Peyer's patch (tissue), 4 donors: ENCODE data around the gene COL23A1. TPM values are rescaled to one million over a fixed set of nuclear protein-coding genes. Genes with fewer than 3 reads are reported as not detected.
A peak's percentile ranks its signal among the peaks of the same experiment; 100 is the strongest.

Experiments used
- DNase-seq, 3 donors: peaks; one replicate each; pipeline ENCODE4 v3.0.0-alpha.2; 2017 to 2019
- H3K27ac ChIP-seq, 4 donors: fragments of 200-600 bp; sonication (generic); one replicate each; pipeline ENCODE4 v1.5.1; 2016 to 2019
- H3K27me3 ChIP-seq, 2 donors: fragments of 200-600 bp; sonication (generic); one replicate each; pipeline ENCODE4 v1.5.1; 2019
- H3K36me3 ChIP-seq, 3 donors: fragments of 200-600 bp; sonication (generic); one replicate each; pipeline ENCODE4 v1.5.1; 2016 to 2019
- H3K4me1 ChIP-seq, 4 donors: fragments of 200-600 bp; sonication (generic); one replicate each; pipeline ENCODE4 v1.5.1; 2016 to 2019
- H3K4me3 ChIP-seq, 4 donors: fragments of 200-600 bp; sonication (generic); 1 replicate in 3 of 4; 2 replicates in 1 of 4; pipeline ENCODE4 v1.5.1; 2016 to 2019; ENCODE audit warnings: mild to moderate bottlenecking in 1 of 4
- H3K9me3 ChIP-seq, 4 donors: fragments of 200-600 bp; sonication (generic); one replicate each; pipeline ENCODE4 v1.5.1; 2016 to 2019; ENCODE audit warnings: mild to moderate bottlenecking in 1 of 4
- POLR2A ChIP-seq, 2 donors: fragments of 450-650 bp; IDR thresholded peaks; one replicate each; pipeline ENCODE4 v1.5.1; 2017; ENCODE audit warnings: antibody characterized with exemption in 2 of 2, mild to moderate bottlenecking in 2 of 2, moderate library complexity in 2 of 2
- total RNA-seq, 4 donors: library from RNA; depleted of rRNA; stranded (reverse); fragments of >200 nt; gene quantifications; one replicate each; pipeline ENCODE4 v1.1.0, GENCODE V29; 2016
- TF ChIP-seq, protein P1 (sequence below), 6 experiments: fragments of 450-650 bp in 4 of 6; fragments of 200-600 bp in 2 of 6; sonication (generic) in 1 of 6; IDR thresholded peaks; one replicate each; pipeline ENCODE4 v1.5.1; 2017 to 2019; ENCODE audit warnings: antibody characterized with exemption in 6 of 6, mild to moderate bottlenecking in 3 of 6, moderate library complexity in 1 of 6

The COL23A1 gene
- total RNA-seq, 4 donors from 2014 or later: 0.57 to 5.8 (median 1.2) TPM; not detected in 1

DNA sequence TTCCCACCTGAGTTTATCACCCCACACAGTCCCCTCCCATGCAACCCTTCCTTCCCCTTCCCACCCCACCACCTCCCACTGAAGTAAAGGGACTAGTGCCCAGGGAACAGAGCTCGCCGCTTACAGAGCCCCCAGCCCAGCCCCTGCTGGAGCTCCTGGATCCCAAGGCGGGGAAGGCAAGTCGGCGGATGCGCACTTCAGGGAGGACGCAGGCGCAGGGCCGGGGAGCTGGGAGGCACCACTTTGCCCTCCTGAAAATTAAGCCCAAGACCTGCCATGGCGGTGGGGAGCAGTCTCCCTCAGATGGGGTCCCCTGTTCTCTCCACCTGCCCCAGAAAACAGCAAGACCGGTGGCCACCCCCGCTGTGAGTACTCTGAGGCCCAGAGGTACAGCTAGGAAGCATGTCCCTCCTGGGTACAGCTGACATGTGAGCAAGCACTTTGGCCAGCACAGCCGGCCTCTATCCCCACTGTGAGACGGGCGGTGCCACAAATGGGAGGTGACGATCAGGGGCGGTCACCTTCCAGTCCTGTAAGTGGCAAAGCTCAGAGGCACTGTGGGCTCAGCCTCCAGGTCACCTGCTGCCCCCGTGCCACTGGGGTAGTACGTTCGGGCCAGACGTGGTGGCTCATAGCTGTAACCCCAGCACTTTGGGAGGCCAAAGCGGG lies 45.9 kb downstream of the COL23A1 start:
- TF ChIP-seq POLR2A (IDR thresholded peaks at IDR 0.05): no peak
- TF ChIP-seq, protein P1, sequence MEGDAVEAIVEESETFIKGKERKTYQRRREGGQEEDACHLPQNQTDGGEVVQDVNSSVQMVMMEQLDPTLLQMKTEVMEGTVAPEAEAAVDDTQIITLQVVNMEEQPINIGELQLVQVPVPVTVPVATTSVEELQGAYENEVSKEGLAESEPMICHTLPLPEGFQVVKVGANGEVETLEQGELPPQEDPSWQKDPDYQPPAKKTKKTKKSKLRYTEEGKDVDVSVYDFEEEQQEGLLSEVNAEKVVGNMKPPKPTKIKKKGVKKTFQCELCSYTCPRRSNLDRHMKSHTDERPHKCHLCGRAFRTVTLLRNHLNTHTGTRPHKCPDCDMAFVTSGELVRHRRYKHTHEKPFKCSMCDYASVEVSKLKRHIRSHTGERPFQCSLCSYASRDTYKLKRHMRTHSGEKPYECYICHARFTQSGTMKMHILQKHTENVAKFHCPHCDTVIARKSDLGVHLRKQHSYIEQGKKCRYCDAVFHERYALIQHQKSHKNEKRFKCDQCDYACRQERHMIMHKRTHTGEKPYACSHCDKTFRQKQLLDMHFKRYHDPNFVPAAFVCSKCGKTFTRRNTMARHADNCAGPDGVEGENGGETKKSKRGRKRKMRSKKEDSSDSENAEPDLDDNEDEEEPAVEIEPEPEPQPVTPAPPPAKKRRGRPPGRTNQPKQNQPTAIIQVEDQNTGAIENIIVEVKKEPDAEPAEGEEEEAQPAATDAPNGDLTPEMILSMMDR (IDR thresholded peaks at IDR 0.05): no peak
- Histone ChIP-seq H3K27ac (no peak overlapping the region), H3K4me1 (no peaks in the 10 kb centered on the region), H3K36me3 (no peaks in the 10 kb centered on the region), H3K4me3 (no peak overlapping the region), H3K27me3 (no peaks in the 10 kb centered on the region), H3K9me3 (no peaks in the 10 kb centered on the region)
- DNase-seq: no peak

DNA sequence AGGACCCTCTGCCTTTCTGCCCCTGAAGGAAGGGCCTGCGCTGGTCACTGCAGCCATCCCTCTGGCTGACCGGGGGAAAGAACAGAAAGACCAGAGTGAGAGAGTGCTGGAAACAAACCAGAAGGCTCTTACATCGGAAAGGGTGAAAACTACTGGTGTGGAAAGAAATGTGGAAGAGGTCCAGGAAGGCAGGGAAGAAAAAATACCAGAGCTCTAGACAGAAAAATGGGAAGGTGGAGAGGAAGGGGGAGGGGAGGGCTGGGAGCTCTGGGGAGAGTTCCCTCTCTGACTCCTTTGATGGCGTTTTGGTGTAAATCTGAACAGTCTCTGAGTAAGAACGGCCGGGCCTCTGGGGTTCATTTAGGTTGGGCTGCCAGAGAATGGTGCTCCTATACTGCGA lies 47.7 kb downstream of the COL23A1 start:
- H3K36me3 ChIP-seq: no peaks in the 10 kb centered on the region
- H3K4me1 ChIP-seq: no peaks in the 10 kb centered on the region
- no peaks in the 10 kb centered on the region for H3K9me3 ChIP-seq
- no peak for DNase-seq
- H3K27me3 ChIP-seq: no peaks in the 10 kb centered on the region
- TF ChIP-seq, protein P1 (IDR thresholded peaks at IDR 0.05): no peak
- TF ChIP-seq POLR2A (IDR thresholded peaks at IDR 0.05): no peak
- no peak overlapping the region for H3K27ac ChIP-seq
- no peak overlapping the region for H3K4me3 ChIP-seq

DNA sequence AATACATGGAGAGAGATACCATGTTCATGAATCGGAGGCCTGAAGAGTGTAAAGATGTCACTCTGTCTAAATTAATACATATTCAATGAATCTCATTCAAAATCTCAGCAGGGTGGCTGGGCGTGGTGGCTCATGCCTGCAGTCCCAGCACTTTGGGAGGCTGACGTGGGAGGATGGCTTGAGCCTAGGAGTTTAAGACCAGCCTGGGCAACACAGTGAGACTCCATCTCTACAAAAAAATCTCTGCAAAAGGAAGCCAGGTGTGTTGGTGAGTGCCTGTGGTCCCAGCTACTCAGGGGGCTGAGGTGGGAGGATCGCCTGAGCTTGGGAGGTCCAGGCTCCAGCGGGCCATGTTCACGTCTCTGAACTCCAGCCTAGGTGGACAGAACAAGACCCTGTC lies 49.7 kb downstream of the COL23A1 start:
- no peak overlapping the region for H3K4me3 ChIP-seq
- no peak overlapping the region for H3K27ac ChIP-seq
- no peaks in the 10 kb centered on the region for H3K4me1 ChIP-seq
- no peak for TF ChIP-seq POLR2A (IDR thresholded peaks at IDR 0.05)
- TF ChIP-seq, protein P1 (IDR thresholded peaks at IDR 0.05): no peak
- H3K9me3 ChIP-seq: no peaks in the 10 kb centered on the region
- H3K27me3 ChIP-seq: no peaks in the 10 kb centered on the region
- no peaks in the 10 kb centered on the region for H3K36me3 ChIP-seq
- no peak for DNase-seq

- Histone ChIP-seq H3K4me3 (no peak overlapping the region), H3K36me3 (no peaks in the 10 kb centered on the region), H3K9me3 (no peaks in the 10 kb centered on the region), H3K27me3 (no peaks in the 10 kb centered on the region), H3K27ac (peak overlapping the region in 1 of 4 donors; percentile 26), H3K4me1 (no peaks in the 10 kb centered on the region)
- no peak for TF ChIP-seq POLR2A (IDR thresholded peaks at IDR 0.05)
- TF ChIP-seq, protein P1 (IDR thresholded peaks at IDR 0.05): no peak
- DNase-seq: no peak
Measured at GRCh38 chr5:178538741-178539229, 51.4 kb downstream of the COL23A1 start.

- Histone ChIP-seq H3K36me3 (no peaks in the 10 kb centered on the region), H3K27ac (no peak overlapping the region), H3K27me3 (no peaks in the 10 kb centered on the region), H3K4me1 (no peaks in the 10 kb centered on the region), H3K4me3 (no peak overlapping the region), H3K9me3 (no peaks in the 10 kb centered on the region)
- TF ChIP-seq, protein P1 (IDR thresholded peaks at IDR 0.05): no peak
- no peak for TF ChIP-seq POLR2A (IDR thresholded peaks at IDR 0.05)
- DNase-seq: no peak
Measured at GRCh38 chr5:178537467-178538371, 52.5 kb downstream of the COL23A1 start.
